RWPE2 (cell line): ENCODE data around the gene ST3GAL5.
A peak's percentile ranks its signal among the peaks of the same experiment; 100 is the strongest.
"Not testable (repeated sequence)": the region's sequence is repeated elsewhere in the genome, so short reads cannot be mapped to it uniquely, and the experiment has no call there.

Experiments used
- ATAC-seq: fragments of 200-7000 bp; cut with Tn5 transposase; 3 replicates; pipeline ENCODE4 v1.9.1; 2021; ENCODE audit warnings: low read depth
- DNase-seq: peaks from one replicate; pipeline ENCODE4 v3.0.0-alpha.2; 2020; ENCODE audit warnings: low spot score
- H3K27ac ChIP-seq: fragments of 450-650 bp; 2 replicates; pipeline ENCODE4 v1.5.1; 2017; ENCODE audit warnings: mild to moderate bottlenecking; ENCODE audit not compliant: poor library complexity, severe bottlenecking
- H3K27me3 ChIP-seq: fragments of 250-450 bp; sonication (Bioruptor Pico); 2 replicates; pipeline ENCODE4 v1.5.1; 2021; ENCODE audit warnings: mild to moderate bottlenecking, moderate library complexity; ENCODE audit not compliant: insufficient read depth, poor library complexity, severe bottlenecking
- H3K36me3 ChIP-seq: fragments of 250-450 bp; sonication (Bioruptor Pico); 2 replicates; pipeline ENCODE4 v1.5.1; 2020; ENCODE audit warnings: low read depth, mild to moderate bottlenecking, moderate library complexity
- H3K4me1 ChIP-seq: fragments of 250-450 bp; sonication (Bioruptor Pico); 2 replicates; pipeline ENCODE4 v1.5.1; 2021; ENCODE audit warnings: mild to moderate bottlenecking, moderate library complexity; ENCODE audit not compliant: insufficient read depth, poor library complexity, severe bottlenecking
- H3K4me3 ChIP-seq: fragments of 250-450 bp; sonication (Bioruptor Pico); 2 replicates; pipeline ENCODE4 v1.5.1; 2021; ENCODE audit warnings: mild to moderate bottlenecking, moderate library complexity; ENCODE audit not compliant: severe bottlenecking
- H3K9me3 ChIP-seq: fragments of 250-450 bp; sonication (Bioruptor Pico); 2 replicates; pipeline ENCODE4 v1.5.1; 2021; ENCODE audit warnings: mild to moderate bottlenecking, moderate library complexity; ENCODE audit not compliant: severe bottlenecking
- CTCF ChIP-seq: fragments of 450-650 bp; IDR thresholded peaks from one replicate; pipeline ENCODE4 v1.5.1; 2017; ENCODE audit warnings: mild to moderate bottlenecking, moderate library complexity; ENCODE audit not compliant: poor library complexity, severe bottlenecking

The ST3GAL5 gene

GRCh38 chr2:85901155-85901554, 12.4 kb upstream of the ST3GAL5 start:
- ATAC-seq (no peak), DNase-seq (no peak)
- no peak for TF ChIP-seq CTCF
- H3K36me3 ChIP-seq = no peaks in the 10 kb centered on the region
- H3K27me3 ChIP-seq = no peaks in the 10 kb centered on the region
- H3K4me3 ChIP-seq = no peak overlapping the region
- H3K4me1 ChIP-seq = no peaks in the 10 kb centered on the region
- no peaks in the 10 kb centered on the region for H3K9me3 ChIP-seq
- no peak overlapping the region for H3K27ac ChIP-seq

GRCh38 chr2:85900366-85900765, 11.6 kb upstream of the ST3GAL5 start:
- Histone ChIP-seq H3K36me3 (no peaks in the 10 kb centered on the region), H3K27ac (no peak overlapping the region), H3K27me3 (no peaks in the 10 kb centered on the region), H3K4me3 (no peak overlapping the region), H3K4me1 (no peaks in the 10 kb centered on the region), H3K9me3 (no peaks in the 10 kb centered on the region)
- DNase-seq (no peak), ATAC-seq (no peak)
- TF ChIP-seq CTCF = no peak

- no peaks in the 10 kb centered on the region for H3K27me3 ChIP-seq
- TF ChIP-seq CTCF = no peak
Observed at GRCh38 chr2:85899849-85900248, 11.1 kb upstream of the ST3GAL5 start.

GRCh38 chr2:85899284-85899683, 10.5 kb upstream of the ST3GAL5 start:
- ATAC-seq (no peak), DNase-seq (no peak)
- H3K9me3 ChIP-seq = peaks cover 3% of the 10 kb centered on the region
- no peak overlapping the region for H3K4me3 ChIP-seq
- H3K4me1 ChIP-seq = peaks cover 4% of the 10 kb centered on the region
- no peak overlapping the region for H3K27ac ChIP-seq
- no peaks in the 10 kb centered on the region for H3K27me3 ChIP-seq
- TF ChIP-seq CTCF = no peak
- no peaks in the 10 kb centered on the region for H3K36me3 ChIP-seq

More at GRCh38 chr2:85899849-85900248, 11.1 kb upstream of the ST3GAL5 start:
- no peak for ATAC-seq
- H3K9me3 ChIP-seq = no peaks in the 10 kb centered on the region
- H3K27ac ChIP-seq = no peak overlapping the region
- no peaks in the 10 kb centered on the region for H3K36me3 ChIP-seq
- DNase-seq = no peak
- H3K4me1 ChIP-seq = no peaks in the 10 kb centered on the region
- no peak overlapping the region for H3K4me3 ChIP-seq

- peaks cover 8% of the 10 kb centered on the region for H3K4me1 ChIP-seq
- H3K27ac ChIP-seq = no peak overlapping the region
- H3K9me3 ChIP-seq = peaks cover 3% of the 10 kb centered on the region
- no peak for TF ChIP-seq CTCF
- DNase-seq = no peak
- ATAC-seq = no peak
- no peaks in the 10 kb centered on the region for H3K36me3 ChIP-seq
- H3K4me3 ChIP-seq = no peak overlapping the region
- no peaks in the 10 kb centered on the region for H3K27me3 ChIP-seq
Observed at GRCh38 chr2:85898881-85899280, 10.1 kb upstream of the ST3GAL5 start.

GRCh38 chr2:85894554-85895278, 5.9 kb upstream of the ST3GAL5 start:
- not testable (repeated sequence) for ATAC-seq, H3K9me3 ChIP-seq, H3K27me3 ChIP-seq, H3K4me3 ChIP-seq, H3K36me3 ChIP-seq, DNase-seq
- Histone ChIP-seq H3K27ac (peak overlapping the region; percentile 96), H3K4me1 (peaks cover 34% of the 10 kb centered on the region)
